WTC11 (cell line): Measurements from ENCODE around the gene THAP9. TPM values are rescaled to one million over a fixed set of nuclear protein-coding genes. Genes with fewer than 3 reads are reported as not detected.
"Not testable (repeated sequence)": the region's sequence is repeated elsewhere in the genome, so short reads cannot be mapped to it uniquely, and the experiment has no call there.

Experiments used
- ATAC-seq: fragments of 200-7000 bp; cut with Tn5 transposase; 2 replicates; pipeline ENCODE4 v1.10.0; 2021; ENCODE audit warnings: mild to moderate bottlenecking, moderate library complexity
- CTCF ChIA-PET: fragments of 300-600 bp; sonication (Branson Sonifier 250); formaldehyde crosslinking; loops from one replicate; lab custom pipeline; 2021; ENCODE audit warnings: antibody characterized with exemption; lab: Charles Lee
- POLR2A ChIA-PET: fragments of 350-600 bp; sonication (Branson Sonifier 250); formaldehyde crosslinking; loops from one replicate; lab custom pipeline; 2021; ENCODE audit warnings: antibody characterized with exemption; lab: Charles Lee
- DNase-seq: peaks from one replicate; pipeline ENCODE4 v3.0.0; 2021; ENCODE audit warnings: low spot score
- H3K27ac Mint-ChIP-seq: 2 replicates; pipeline ENCODE4 v1.8.0; 2021; ENCODE audit warnings: mixed read lengths
- H3K27me3 Mint-ChIP-seq: 2 replicates; pipeline ENCODE4 v1.8.0; 2021; ENCODE audit warnings: low read depth, mild to moderate bottlenecking, moderate library complexity, mixed read lengths
- H3K36me3 Mint-ChIP-seq: 2 replicates; pipeline ENCODE4 v1.8.0; 2021; ENCODE audit warnings: mixed read lengths
- H3K4me1 Mint-ChIP-seq: 2 replicates; pipeline ENCODE4 v1.8.0; 2022; ENCODE audit warnings: mixed read lengths
- H3K4me3 Mint-ChIP-seq: 2 replicates; pipeline ENCODE4 v1.8.0; 2021; ENCODE audit warnings: mild to moderate bottlenecking, moderate library complexity, mixed read lengths
- H3K9me3 Mint-ChIP-seq: 2 replicates; pipeline ENCODE4 v1.8.0; 2021; ENCODE audit warnings: mixed read lengths
- IRF2 ChIP-seq: sonication (generic); formaldehyde crosslinking; IDR thresholded peaks from 2 replicates; pipeline ENCODE4 v1.8.0; 2022; ENCODE audit warnings: low read depth, missing genetic modification reagents, borderline replicate concordance
- JUN ChIP-seq: sonication (generic); formaldehyde crosslinking; IDR thresholded peaks from 2 replicates; pipeline ENCODE4 v1.8.0; 2023; ENCODE audit warnings: mild to moderate bottlenecking, missing genetic modification reagents
- MXD4 ChIP-seq: fragments of 250-450 bp; sonication (Bioruptor Pico); IDR thresholded peaks from 2 replicates; pipeline ENCODE4 v1.8.0; 2021; ENCODE audit warnings: mild to moderate bottlenecking, moderate library complexity, borderline replicate concordance
- MYBL2 ChIP-seq: sonication (generic); formaldehyde crosslinking; IDR thresholded peaks from 2 replicates; pipeline ENCODE4 v1.8.1; 2023; ENCODE audit warnings: mild to moderate bottlenecking, moderate library complexity, missing genetic modification reagents
- NFATC4 ChIP-seq: fragments of 250-450 bp; sonication (Bioruptor Pico); IDR thresholded peaks from 2 replicates; pipeline ENCODE4 v1.9.0; 2021; ENCODE audit warnings: mild to moderate bottlenecking
- NR3C1 ChIP-seq: sonication (generic); formaldehyde crosslinking; conservative IDR thresholded peaks from 2 replicates; pipeline ENCODE4 v1.8.1; 2023; ENCODE audit warnings: low read depth, mild to moderate bottlenecking, missing genetic modification reagents
- SMAD3 ChIP-seq: sonication (generic); formaldehyde crosslinking; IDR thresholded peaks from 2 replicates; pipeline ENCODE4 v1.8.0; 2022; ENCODE audit warnings: missing genetic modification reagents, mild to moderate bottlenecking, borderline replicate concordance
- ZNF121 ChIP-seq: sonication (generic); formaldehyde crosslinking; IDR thresholded peaks from 2 replicates; pipeline ENCODE4 v1.8.0; 2023; ENCODE audit warnings: missing genetic modification reagents
- ZNF138 ChIP-seq: sonication (generic); formaldehyde crosslinking; conservative IDR thresholded peaks from 2 replicates; pipeline ENCODE4 v1.8.1; 2022; ENCODE audit warnings: mild to moderate bottlenecking, moderate library complexity, missing genetic modification reagents
- ZNF219 ChIP-seq: sonication (generic); formaldehyde crosslinking; IDR thresholded peaks from 2 replicates; pipeline ENCODE4 v1.8.0; 2023; ENCODE audit warnings: missing genetic modification reagents, mild to moderate bottlenecking, borderline replicate concordance
- ZNF281 ChIP-seq: sonication (generic); formaldehyde crosslinking; IDR thresholded peaks from 2 replicates; pipeline ENCODE4 v1.8.0; 2023; ENCODE audit warnings: mild to moderate bottlenecking, missing genetic modification reagents
- ZNF396 ChIP-seq: fragments of 250-450 bp; sonication (Bioruptor Pico); IDR thresholded peaks from 2 replicates; pipeline ENCODE4 v1.8.0; 2021; ENCODE audit warnings: mild to moderate bottlenecking, moderate library complexity, borderline replicate concordance
- ZNF416 ChIP-seq: fragments of 250-450 bp; sonication (Bioruptor Pico); IDR thresholded peaks from 2 replicates; pipeline ENCODE4 v1.9.0; 2021; ENCODE audit warnings: mild to moderate bottlenecking, inconsistent platforms
- total RNA-seq: library from RNA; stranded (reverse); gene quantifications from 3 replicates; pipeline ENCODE4 v1.2.3, GENCODE V29; 2021
- TF ChIP-seq, protein P1 (sequence below): sonication (generic); formaldehyde crosslinking; IDR thresholded peaks from 2 replicates; pipeline ENCODE4 v1.8.0; 2022; ENCODE audit warnings: mild to moderate bottlenecking, missing genetic modification reagents
- TF ChIP-seq, protein P2 (sequence below): sonication (generic); formaldehyde crosslinking; IDR thresholded peaks from 2 replicates; pipeline ENCODE4 v1.8.1; 2022; ENCODE audit warnings: low read depth, missing genetic modification reagents, borderline replicate concordance
- TF ChIP-seq, protein P3 (sequence below): sonication (generic); formaldehyde crosslinking; IDR thresholded peaks from 2 replicates; pipeline ENCODE4 v1.8.1; 2022; ENCODE audit warnings: mild to moderate bottlenecking, missing genetic modification reagents, moderate library complexity, borderline replicate concordance
- TF ChIP-seq, protein P4 (sequence below): sonication (generic); formaldehyde crosslinking; IDR thresholded peaks from 2 replicates; pipeline ENCODE4 v1.8.0; 2023; ENCODE audit warnings: missing genetic modification reagents
- TF ChIP-seq, protein P5 (sequence below): sonication (generic); formaldehyde crosslinking; IDR thresholded peaks from 2 replicates; pipeline ENCODE4 v1.8.1; 2023; ENCODE audit warnings: mild to moderate bottlenecking, missing genetic modification reagents, moderate library complexity

Gene THAP9
- total RNA-seq, 1 experiment from 2014 or later, result 17.7 TPM

- TF ChIP-seq ZNF121 (CRISPR knock-in tag), result no peak
- TF ChIP-seq NFATC4, result no peak
- no peak for TF ChIP-seq IRF2 (CRISPR knock-in tag)
- TF ChIP-seq, protein P1, sequence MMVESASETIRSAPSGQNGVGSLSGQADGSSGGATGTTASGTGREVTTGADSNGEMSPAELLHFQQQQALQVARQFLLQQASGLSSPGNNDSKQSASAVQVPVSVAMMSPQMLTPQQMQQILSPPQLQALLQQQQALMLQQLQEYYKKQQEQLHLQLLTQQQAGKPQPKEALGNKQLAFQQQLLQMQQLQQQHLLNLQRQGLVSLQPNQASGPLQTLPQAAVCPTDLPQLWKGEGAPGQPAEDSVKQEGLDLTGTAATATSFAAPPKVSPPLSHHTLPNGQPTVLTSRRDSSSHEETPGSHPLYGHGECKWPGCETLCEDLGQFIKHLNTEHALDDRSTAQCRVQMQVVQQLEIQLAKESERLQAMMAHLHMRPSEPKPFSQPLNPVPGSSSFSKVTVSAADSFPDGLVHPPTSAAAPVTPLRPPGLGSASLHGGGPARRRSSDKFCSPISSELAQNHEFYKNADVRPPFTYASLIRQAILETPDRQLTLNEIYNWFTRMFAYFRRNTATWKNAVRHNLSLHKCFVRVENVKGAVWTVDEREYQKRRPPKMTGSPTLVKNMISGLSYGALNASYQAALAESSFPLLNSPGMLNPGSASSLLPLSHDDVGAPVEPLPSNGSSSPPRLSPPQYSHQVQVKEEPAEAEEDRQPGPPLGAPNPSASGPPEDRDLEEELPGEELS, result no peak
- TF ChIP-seq, protein P2, sequence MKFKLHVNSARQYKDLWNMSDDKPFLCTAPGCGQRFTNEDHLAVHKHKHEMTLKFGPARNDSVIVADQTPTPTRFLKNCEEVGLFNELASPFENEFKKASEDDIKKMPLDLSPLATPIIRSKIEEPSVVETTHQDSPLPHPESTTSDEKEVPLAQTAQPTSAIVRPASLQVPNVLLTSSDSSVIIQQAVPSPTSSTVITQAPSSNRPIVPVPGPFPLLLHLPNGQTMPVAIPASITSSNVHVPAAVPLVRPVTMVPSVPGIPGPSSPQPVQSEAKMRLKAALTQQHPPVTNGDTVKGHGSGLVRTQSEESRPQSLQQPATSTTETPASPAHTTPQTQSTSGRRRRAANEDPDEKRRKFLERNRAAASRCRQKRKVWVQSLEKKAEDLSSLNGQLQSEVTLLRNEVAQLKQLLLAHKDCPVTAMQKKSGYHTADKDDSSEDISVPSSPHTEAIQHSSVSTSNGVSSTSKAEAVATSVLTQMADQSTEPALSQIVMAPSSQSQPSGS (CRISPR knock-in tag), result no peak
- TF ChIP-seq, protein P3, sequence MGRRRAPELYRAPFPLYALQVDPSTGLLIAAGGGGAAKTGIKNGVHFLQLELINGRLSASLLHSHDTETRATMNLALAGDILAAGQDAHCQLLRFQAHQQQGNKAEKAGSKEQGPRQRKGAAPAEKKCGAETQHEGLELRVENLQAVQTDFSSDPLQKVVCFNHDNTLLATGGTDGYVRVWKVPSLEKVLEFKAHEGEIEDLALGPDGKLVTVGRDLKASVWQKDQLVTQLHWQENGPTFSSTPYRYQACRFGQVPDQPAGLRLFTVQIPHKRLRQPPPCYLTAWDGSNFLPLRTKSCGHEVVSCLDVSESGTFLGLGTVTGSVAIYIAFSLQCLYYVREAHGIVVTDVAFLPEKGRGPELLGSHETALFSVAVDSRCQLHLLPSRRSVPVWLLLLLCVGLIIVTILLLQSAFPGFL, result no peak
- TF ChIP-seq NR3C1 (CRISPR knock-in tag), result no peak
- TF ChIP-seq JUN (CRISPR knock-in tag), result no peak
- TF ChIP-seq ZNF396 (CRISPR knock-in tag), result no peak
- no peak for TF ChIP-seq ZNF138 (CRISPR knock-in tag)
- TF ChIP-seq, protein P4, sequence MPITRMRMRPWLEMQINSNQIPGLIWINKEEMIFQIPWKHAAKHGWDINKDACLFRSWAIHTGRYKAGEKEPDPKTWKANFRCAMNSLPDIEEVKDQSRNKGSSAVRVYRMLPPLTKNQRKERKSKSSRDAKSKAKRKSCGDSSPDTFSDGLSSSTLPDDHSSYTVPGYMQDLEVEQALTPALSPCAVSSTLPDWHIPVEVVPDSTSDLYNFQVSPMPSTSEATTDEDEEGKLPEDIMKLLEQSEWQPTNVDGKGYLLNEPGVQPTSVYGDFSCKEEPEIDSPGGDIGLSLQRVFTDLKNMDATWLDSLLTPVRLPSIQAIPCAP (CRISPR knock-in tag), result no peak
- no peak for TF ChIP-seq ZNF281 (CRISPR knock-in tag)
- TF ChIP-seq, protein P5, sequence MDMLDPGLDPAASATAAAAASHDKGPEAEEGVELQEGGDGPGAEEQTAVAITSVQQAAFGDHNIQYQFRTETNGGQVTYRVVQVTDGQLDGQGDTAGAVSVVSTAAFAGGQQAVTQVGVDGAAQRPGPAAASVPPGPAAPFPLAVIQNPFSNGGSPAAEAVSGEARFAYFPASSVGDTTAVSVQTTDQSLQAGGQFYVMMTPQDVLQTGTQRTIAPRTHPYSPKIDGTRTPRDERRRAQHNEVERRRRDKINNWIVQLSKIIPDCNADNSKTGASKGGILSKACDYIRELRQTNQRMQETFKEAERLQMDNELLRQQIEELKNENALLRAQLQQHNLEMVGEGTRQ (CRISPR knock-in tag), result no peak
- TF ChIP-seq, all 79 proteins: peak for 0
Observed at GRCh38 chr4:82865592-82865991, 34.9 kb upstream of the THAP9 start (continued).

DNA sequence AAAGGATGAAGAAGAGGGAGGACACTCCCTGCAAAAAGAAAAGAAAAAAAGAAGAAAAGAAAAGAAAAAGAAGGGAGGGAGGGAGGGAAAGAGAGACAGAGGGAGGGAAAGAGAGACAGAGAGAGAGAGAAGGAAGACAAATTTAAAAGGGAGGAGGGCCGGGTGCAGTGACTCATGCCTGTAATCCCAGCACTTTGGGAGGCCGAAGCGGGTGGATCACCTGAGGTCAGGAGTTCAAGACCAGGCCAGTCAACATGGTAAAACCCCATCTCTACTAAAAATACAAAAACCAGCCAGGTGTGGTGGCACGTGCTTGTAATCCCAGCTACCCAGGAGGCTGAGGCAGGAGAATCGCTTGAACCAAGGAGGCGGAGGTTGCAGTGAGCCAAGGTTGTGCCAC is 34.5 kb upstream of the THAP9 start:
- H3K27me3 Mint-ChIP-seq, POLR2A ChIA-PET, H3K4me3 Mint-ChIP-seq, H3K4me1 Mint-ChIP-seq, ATAC-seq, H3K9me3 Mint-ChIP-seq, DNase-seq, H3K27ac Mint-ChIP-seq: not testable (repeated sequence)
- CTCF ChIA-PET, result interaction anchor here (2.0 kb wide), 1 partner anchor 14 kb away, joined by 8 read pairs; no protein-coding TSS in a partner anchor
- H3K36me3 Mint-ChIP-seq, result peaks cover 73% of the 10 kb centered on the region

- ChIA-PET CTCF (no interaction called here), POLR2A (no interaction called here)
- ATAC-seq (no peak), DNase-seq (no peak)
- Mint-ChIP-seq H3K4me3 (no peak overlapping the region), H3K27ac (no peak overlapping the region), H3K36me3 (peaks cover 69% of the 10 kb centered on the region), H3K27me3 (no peaks in the 10 kb centered on the region), H3K4me1 (no peaks in the 10 kb centered on the region), H3K9me3 (no peaks in the 10 kb centered on the region)
- TF ChIP-seq, protein P3, result no peak
- TF ChIP-seq ZNF416 (no peak), NFATC4 (no peak), MYBL2 (CRISPR knock-in tag) (no peak), SMAD3 (CRISPR knock-in tag) (no peak), MXD4 (CRISPR knock-in tag) (no peak), ZNF219 (CRISPR knock-in tag) (no peak)
Observed at GRCh38 chr4:82866706-82867385, 33.7 kb upstream of the THAP9 start.
